K562 (cell line): Measurements from ENCODE around the gene SLC8A2. TPM values are rescaled to one million over a fixed set of nuclear protein-coding genes. Genes with fewer than 3 reads are reported as not detected.

Experiments
- ATAC-seq: fragments of 200-7000 bp; cut with Tn5 transposase; 3 replicates; pipeline ENCODE4 v1.9.1; 2020; ENCODE audit warnings: moderate library complexity
- BruUV-seq: library from RNA; stranded (reverse); fragments of 400-500 nt; replicated peaks from 2 replicates; lab custom pipeline; 2021; lab: Mats Ljungman, UMichigan
- CTCF ChIA-PET: fragments of 300-600 bp; formaldehyde crosslinking; extraction: SDS; loops from one replicate; lab custom pipeline; 2021; ENCODE audit warnings: low intra/inter-chr PET ratio; lab: Yijun Ruan, JAX
- POLR2A ChIA-PET: fragments of 300-600, 350-650 bp; sonication (Branson Sonifier 250); formaldehyde crosslinking; extraction: SDS; loops from one replicate; lab custom pipeline; 2021; ENCODE audit warnings: antibody characterized with exemption, inconsistent platforms; lab: Yijun Ruan, JAX
- DNase-seq, 4 experiments: peaks; one replicate each; pipeline versions ENCODE4 v3.0.0 to v3.0.0-alpha.2; 2011 to 2018; ENCODE audit warnings: low spot score in 3 of 4, mixed read lengths in 3 of 4; ENCODE audit errors: extremely low read depth in 1 of 4
- FAIRE-seq: peaks from 2 replicates; lab custom pipeline; 2011; peaks lifted over from hg19 to GRCh38; lab: Jason Lieb, UNC
- H2AFZ ChIP-seq: 2 replicates; pipeline ENCODE4 v1.6.0; 2011; ENCODE audit warnings: low read depth, low read length, control low read depth, inconsistent platforms
- H3K27ac ChIP-seq: fragments of 200-600 bp; 3 replicates; pipeline ENCODE4 v1.8.0; 2011; ENCODE audit warnings: low read depth, mild to moderate bottlenecking, control low read depth, inconsistent platforms, low read length, moderate library complexity, mixed read lengths; ENCODE audit errors: extremely low read depth
- H3K27me3 ChIP-seq, 2 experiments: fragments of 300-600 bp in 1 of 2; 2 replicates in 1 of 2; 3 replicates in 1 of 2; pipeline versions ENCODE4 v1.6.0 to v1.8.0; 2011; ENCODE audit warnings: inconsistent platforms in 2 of 2, low read length in 2 of 2, mild to moderate bottlenecking in 1 of 2, mixed read lengths in 1 of 2, moderate library complexity in 1 of 2; ENCODE audit not compliant: control insufficient read depth in 2 of 2, insufficient read depth in 2 of 2
- H3K36me3 ChIP-seq: fragments of 300-600 bp; 3 replicates; pipeline ENCODE4 v1.8.0; 2011; ENCODE audit warnings: mild to moderate bottlenecking, low read length, inconsistent platforms; ENCODE audit not compliant: control insufficient read depth, insufficient read depth
- H3K4me1 ChIP-seq, 2 experiments: fragments of 200-600 bp in 1 of 2; replicated peaks in 1 of 2; 2 replicates in 1 of 2; 3 replicates in 1 of 2; pipeline versions ENCODE4 v1.5.1 to v1.8.0; 2011; ENCODE audit warnings: inconsistent platforms in 2 of 2, low read length in 2 of 2, mild to moderate bottlenecking in 1 of 2, mixed read lengths in 1 of 2, moderate library complexity in 1 of 2; ENCODE audit not compliant: control insufficient read depth in 2 of 2, insufficient read depth in 2 of 2
- H3K4me2 ChIP-seq: 2 replicates; pipeline ENCODE4 v1.6.1; 2011; ENCODE audit warnings: low read length, control low read depth, inconsistent platforms, mixed read lengths; ENCODE audit not compliant: insufficient read depth
- H3K4me3 ChIP-seq: fragments of 200-600 bp; sonication (generic), shearing (Covaris generic); 2 replicates; pipeline ENCODE4 v1.5.1; 2016; ENCODE audit warnings: control low read depth, inconsistent platforms
- H3K79me2 ChIP-seq: fragments of 200-600 bp; 3 replicates; pipeline ENCODE4 v1.8.0; 2011; ENCODE audit warnings: low read length, inconsistent platforms; ENCODE audit not compliant: control insufficient read depth, insufficient read depth
- H3K9ac ChIP-seq, 2 experiments: 2 replicates each; pipeline versions ENCODE4 v1.6.0 to v1.6.1; 2011; ENCODE audit warnings: low read depth in 2 of 2, low read length in 2 of 2, control low read depth in 1 of 2, inconsistent platforms in 1 of 2, mild to moderate bottlenecking in 1 of 2, mixed read lengths in 1 of 2; ENCODE audit not compliant: insufficient read depth in 1 of 2
- H3K9me1 ChIP-seq: one replicate; pipeline ENCODE4 v1.6.0; 2011; ENCODE audit warnings: inconsistent platforms, mild to moderate bottlenecking, low read length, moderate library complexity; ENCODE audit not compliant: control insufficient read depth, insufficient read depth
- H3K9me3 ChIP-seq: replicated peaks from 2 replicates; pipeline ENCODE4 v1.5.1; 2011; ENCODE audit warnings: low read depth, low read length, inconsistent platforms; ENCODE audit not compliant: control insufficient read depth, insufficient read depth
- H4K20me1 ChIP-seq: replicated peaks from 2 replicates; pipeline ENCODE4 v1.6.1; 2011; ENCODE audit warnings: low read length, inconsistent platforms, mixed read lengths; ENCODE audit not compliant: control insufficient read depth, insufficient read depth
- CBFB ChIP-seq: sonication (generic); formaldehyde crosslinking; IDR thresholded peaks from 2 replicates; pipeline ENCODE4 v1.4.0; 2020; ENCODE audit warnings: mild to moderate bottlenecking, missing genetic modification reagents
- ELF4 ChIP-seq: fragments of 450-650 bp; formaldehyde crosslinking; IDR thresholded peaks from 2 replicates; pipeline ENCODE4 v1.4.0; 2022; ENCODE audit warnings: missing genetic modification characterization
- HCFC1 ChIP-seq: IDR thresholded peaks from 2 replicates; pipeline ENCODE4 v1.6.1; 2012; ENCODE audit warnings: low read depth, low read length, improper control_type of control experiment
- MYNN ChIP-seq, 2 experiments: sonication (generic); formaldehyde crosslinking in 1 of 2; IDR thresholded peaks; 2 replicates each; pipeline versions ENCODE4 v1.5.0 to v1.6.1; 2016 to 2020; ENCODE audit warnings: antibody characterized with exemption in 1 of 2, missing genetic modification reagents in 1 of 2
- RBM15 ChIP-seq: fragments of 200-400 bp; formaldehyde crosslinking; IDR thresholded peaks from 2 replicates; pipeline ENCODE4 v1.6.1; 2018; ENCODE audit warnings: mild to moderate bottlenecking, low read length, moderate library complexity; ENCODE audit not compliant: insufficient read depth
- ZFP36 ChIP-seq: fragments of 150-350 bp; IDR thresholded peaks from 2 replicates; pipeline ENCODE4 v1.6.1; 2018; ENCODE audit warnings: low read length, low read depth; ENCODE audit not compliant: partially characterized antibody
- ZNF134 ChIP-seq: fragments of 250-450 bp; sonication (Bioruptor Pico); conservative IDR thresholded peaks from 2 replicates; pipeline ENCODE4 v1.4.0; 2020
- ZNF584 ChIP-seq: fragments of 200-800 bp; sonication (Bioruptor generic); IDR thresholded peaks from 2 replicates; pipeline ENCODE4 v1.6.1; 2016; ENCODE audit warnings: low read depth, mild to moderate bottlenecking, missing genetic modification characterization, missing compliant biosample characterization
- ZNF707 ChIP-seq: fragments of 250-450 bp; sonication (Bioruptor Pico); conservative IDR thresholded peaks from 2 replicates; pipeline ENCODE4 v1.8.0; 2022; ENCODE audit warnings: inconsistent platforms, mild to moderate bottlenecking, moderate library complexity
- WGBS: fragments of 100-300 bp; shearing (Covaris generic); methylation state at CpG from one replicate; pipeline ENCODE4 v1.1.6; 2016; ENCODE audit warnings: low coverage, mixed read lengths; ENCODE audit not compliant: insufficient coverage; ENCODE audit errors: missing lambda C conversion rate; 5-methylcytosine and 5-hydroxymethylcytosine counted together
- in situ Hi-C: fragments of 300-500 bp; cut with MboI; formaldehyde crosslinking; loops from 4 replicates; pipeline ENCODE4 v1.15.0; 2018; ENCODE audit warnings: inconsistent platforms, mixed read lengths
- intact Hi-C: fragments of 100-400 bp; cut with micrococcal nuclease; formaldehyde crosslinking; loops from 2 replicates; pipeline ENCODE4 v1.14.2; 2022
- polyA plus RNA-seq, 8 experiments: library from polyadenylated mRNA; depleted of rRNA in 4 of 8; stranded (reverse) in 5 of 8; unstranded in 3 of 8; fragments of >200 nt; fragmentation: Nextera tagmentation in 2 of 8; fragmentation: Illumina TruSeq in 1 of 8; extraction: Ambion mirVana in 2 of 8; extraction: Trizol in 1 of 8; gene quantifications; 2 replicates each; pipeline versions ENCODE4 v1.2.1 to v1.2.3, GENCODE V29; 2011 to 2014; ENCODE audit warnings: inconsistent platforms in 1 of 8, missing spikeins in 1 of 8
- total RNA-seq, 7 experiments: library from RNA; depleted of rRNA in 6 of 7; stranded (reverse); fragments of >200 nt in 6 of 7; fragmentation: Illumina TruSeq in 2 of 7; extraction: Trizol in 2 of 7; gene quantifications; 2 replicates each; pipeline versions ENCODE4 v1.2.1 to v1.2.3, GENCODE V29; 2011 to 2021; ENCODE audit warnings: low replicate concordance in 1 of 7
- TF ChIP-seq, protein P1 (sequence below): fragments of 250-450 bp; sonication (Bioruptor Pico); IDR thresholded peaks from 2 replicates; pipeline ENCODE4 v1.5.1; 2021; ENCODE audit warnings: mild to moderate bottlenecking
- TF ChIP-seq, protein P2 (sequence below): fragments of 200-800 bp; sonication (Bioruptor generic); IDR thresholded peaks from 2 replicates; pipeline ENCODE4 v1.6.1; 2017; ENCODE audit warnings: missing genetic modification characterization, missing compliant biosample characterization
- TF ChIP-seq, protein P3 (sequence below): fragments of 450-650 bp; IDR thresholded peaks from 2 replicates; pipeline ENCODE4 v1.6.1; 2017; ENCODE audit warnings: antibody characterized with exemption, mild to moderate bottlenecking
- TF ChIP-seq, protein P4 (sequence below): fragments of 450-650 bp; IDR thresholded peaks from 2 replicates; pipeline ENCODE4 v1.6.1; 2016

Gene SLC8A2
- total and polyA plus RNA-seq, 9 of the 15 experiments (the other 6 are each of a cell fraction or from before 2014, with no cell fraction given): 0.07 to 0.66 (median 0.24) TPM; not detected in 3

DNA sequence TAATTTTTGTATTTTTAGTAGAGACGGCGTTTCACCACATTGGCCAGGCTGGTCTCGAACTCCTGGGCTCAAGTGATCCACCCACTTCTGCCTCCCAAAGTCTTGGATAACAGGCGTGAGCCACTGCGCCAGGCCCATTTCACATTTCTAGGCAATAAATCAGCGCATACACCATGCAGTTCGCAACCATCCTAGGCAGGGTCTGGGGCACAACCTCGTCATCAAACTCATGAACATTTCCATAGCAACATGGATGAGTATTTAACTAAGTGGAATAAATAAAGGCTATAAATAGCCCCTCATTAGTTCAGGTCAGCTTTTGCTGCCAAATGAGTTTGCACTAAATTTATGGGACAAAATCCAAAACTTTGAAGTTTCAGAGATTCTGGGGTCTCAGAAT lies 60.6 kb downstream of the SLC8A2 start:
- H2AFZ ChIP-seq: no peak overlapping the region
- BruUV-seq: no TSS peak
- H3K9ac ChIP-seq: no peak overlapping the region
- ChIA-PET POLR2A (interaction anchor here (0.6 to 1.1 kb wide), 2 partner anchors 76 to 114 kb away, joined by 4 read pairs; no protein-coding TSS in a partner anchor), CTCF (no interaction called here)
- FAIRE-seq (no peak), DNase-seq (no peak), ATAC-seq (no peak)
- H3K79me2 ChIP-seq: no peaks in the 10 kb centered on the region
- 5% methylated on average over 8 of the region's 8 CpGs for WGBS
- H3K9me1 ChIP-seq: peaks cover 4% of the 10 kb centered on the region
- H3K27ac ChIP-seq: no peak overlapping the region
- H3K4me1 ChIP-seq: peaks cover 0 to 16% of the 10 kb centered on the region in 2 experiments; a peak in 2 of 5 replicates
- H4K20me1 ChIP-seq: no peaks in the 10 kb centered on the region; the same call in 1 of the 2 replicates
- H3K4me2 ChIP-seq: no peak overlapping the region
- no peaks in the 10 kb centered on the region for H3K9me3 ChIP-seq
- no peaks in the 10 kb centered on the region for H3K36me3 ChIP-seq
- H3K27me3 ChIP-seq: peaks cover 27 to 58% of the 10 kb centered on the region in 2 experiments
- H3K4me3 ChIP-seq: no peak overlapping the region
- intact Hi-C loops: no loop called here
- in situ Hi-C loops: loop anchor here (10.0 kb wide), 1 partner anchor 256 kb away; no protein-coding TSS in a partner anchor
- TF ChIP-seq CBFB: no peak
- no peak for TF ChIP-seq HCFC1
- no peak for TF ChIP-seq ZFP36
- TF ChIP-seq ZNF584 (CRISPR knock-in tag): no peak
- TF ChIP-seq ELF4 (CRISPR knock-in tag): no peak
- TF ChIP-seq MYNN (IDR thresholded peaks at IDR 0.05): no peak
- TF ChIP-seq MYNN (CRISPR knock-in tag; IDR thresholded peaks at IDR 0.05): no peak
- TF ChIP-seq RBM15: no peak
- no peak for TF ChIP-seq ZNF134 (CRISPR knock-in tag)
- TF ChIP-seq, protein P1, sequence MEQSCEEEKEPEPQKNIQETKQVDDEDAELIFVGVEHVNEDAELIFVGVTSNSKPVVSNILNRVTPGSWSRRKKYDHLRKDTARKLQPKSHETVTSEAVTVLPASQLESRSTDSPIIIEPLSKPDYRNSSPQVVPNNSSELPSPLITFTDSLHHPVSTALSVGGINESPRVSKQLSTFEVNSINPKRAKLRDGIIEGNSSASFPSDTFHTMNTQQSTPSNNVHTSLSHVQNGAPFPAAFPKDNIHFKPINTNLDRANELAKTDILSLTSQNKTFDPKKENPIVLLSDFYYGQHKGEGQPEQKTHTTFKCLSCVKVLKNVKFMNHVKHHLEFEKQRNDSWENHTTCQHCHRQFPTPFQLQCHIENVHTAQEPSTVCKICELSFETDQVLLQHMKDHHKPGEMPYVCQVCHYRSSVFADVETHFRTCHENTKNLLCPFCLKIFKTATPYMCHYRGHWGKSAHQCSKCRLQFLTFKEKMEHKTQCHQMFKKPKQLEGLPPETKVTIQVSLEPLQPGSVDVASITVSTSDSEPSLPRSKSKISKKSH: no peak
- TF ChIP-seq, protein P2, sequence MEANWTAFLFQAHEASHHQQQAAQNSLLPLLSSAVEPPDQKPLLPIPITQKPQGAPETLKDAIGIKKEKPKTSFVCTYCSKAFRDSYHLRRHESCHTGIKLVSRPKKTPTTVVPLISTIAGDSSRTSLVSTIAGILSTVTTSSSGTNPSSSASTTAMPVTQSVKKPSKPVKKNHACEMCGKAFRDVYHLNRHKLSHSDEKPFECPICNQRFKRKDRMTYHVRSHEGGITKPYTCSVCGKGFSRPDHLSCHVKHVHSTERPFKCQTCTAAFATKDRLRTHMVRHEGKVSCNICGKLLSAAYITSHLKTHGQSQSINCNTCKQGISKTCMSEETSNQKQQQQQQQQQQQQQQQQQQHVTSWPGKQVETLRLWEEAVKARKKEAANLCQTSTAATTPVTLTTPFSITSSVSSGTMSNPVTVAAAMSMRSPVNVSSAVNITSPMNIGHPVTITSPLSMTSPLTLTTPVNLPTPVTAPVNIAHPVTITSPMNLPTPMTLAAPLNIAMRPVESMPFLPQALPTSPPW (CRISPR knock-in tag): no peak
- TF ChIP-seq, protein P3, sequence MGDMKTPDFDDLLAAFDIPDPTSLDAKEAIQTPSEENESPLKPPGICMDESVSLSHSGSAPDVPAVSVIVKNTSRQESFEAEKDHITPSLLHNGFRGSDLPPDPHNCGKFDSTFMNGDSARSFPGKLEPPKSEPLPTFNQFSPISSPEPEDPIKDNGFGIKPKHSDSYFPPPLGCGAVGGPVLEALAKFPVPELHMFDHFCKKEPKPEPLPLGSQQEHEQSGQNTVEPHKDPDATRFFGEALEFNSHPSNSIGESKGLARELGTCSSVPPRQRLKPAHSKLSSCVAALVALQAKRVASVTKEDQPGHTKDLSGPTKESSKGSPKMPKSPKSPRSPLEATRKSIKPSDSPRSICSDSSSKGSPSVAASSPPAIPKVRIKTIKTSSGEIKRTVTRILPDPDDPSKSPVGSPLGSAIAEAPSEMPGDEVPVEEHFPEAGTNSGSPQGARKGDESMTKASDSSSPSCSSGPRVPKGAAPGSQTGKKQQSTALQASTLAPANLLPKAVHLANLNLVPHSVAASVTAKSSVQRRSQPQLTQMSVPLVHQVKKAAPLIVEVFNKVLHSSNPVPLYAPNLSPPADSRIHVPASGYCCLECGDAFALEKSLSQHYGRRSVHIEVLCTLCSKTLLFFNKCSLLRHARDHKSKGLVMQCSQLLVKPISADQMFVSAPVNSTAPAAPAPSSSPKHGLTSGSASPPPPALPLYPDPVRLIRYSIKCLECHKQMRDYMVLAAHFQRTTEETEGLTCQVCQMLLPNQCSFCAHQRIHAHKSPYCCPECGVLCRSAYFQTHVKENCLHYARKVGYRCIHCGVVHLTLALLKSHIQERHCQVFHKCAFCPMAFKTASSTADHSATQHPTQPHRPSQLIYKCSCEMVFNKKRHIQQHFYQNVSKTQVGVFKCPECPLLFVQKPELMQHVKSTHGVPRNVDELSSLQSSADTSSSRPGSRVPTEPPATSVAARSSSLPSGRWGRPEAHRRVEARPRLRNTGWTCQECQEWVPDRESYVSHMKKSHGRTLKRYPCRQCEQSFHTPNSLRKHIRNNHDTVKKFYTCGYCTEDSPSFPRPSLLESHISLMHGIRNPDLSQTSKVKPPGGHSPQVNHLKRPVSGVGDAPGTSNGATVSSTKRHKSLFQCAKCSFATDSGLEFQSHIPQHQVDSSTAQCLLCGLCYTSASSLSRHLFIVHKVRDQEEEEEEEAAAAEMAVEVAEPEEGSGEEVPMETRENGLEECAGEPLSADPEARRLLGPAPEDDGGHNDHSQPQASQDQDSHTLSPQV: no peak
- TF ChIP-seq, protein P4, sequence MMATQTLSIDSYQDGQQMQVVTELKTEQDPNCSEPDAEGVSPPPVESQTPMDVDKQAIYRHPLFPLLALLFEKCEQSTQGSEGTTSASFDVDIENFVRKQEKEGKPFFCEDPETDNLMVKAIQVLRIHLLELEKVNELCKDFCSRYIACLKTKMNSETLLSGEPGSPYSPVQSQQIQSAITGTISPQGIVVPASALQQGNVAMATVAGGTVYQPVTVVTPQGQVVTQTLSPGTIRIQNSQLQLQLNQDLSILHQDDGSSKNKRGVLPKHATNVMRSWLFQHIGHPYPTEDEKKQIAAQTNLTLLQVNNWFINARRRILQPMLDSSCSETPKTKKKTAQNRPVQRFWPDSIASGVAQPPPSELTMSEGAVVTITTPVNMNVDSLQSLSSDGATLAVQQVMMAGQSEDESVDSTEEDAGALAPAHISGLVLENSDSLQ: no peak
- no peak for TF ChIP-seq ZNF707 (CRISPR knock-in tag)
